CD14-positive monocyte (primary cell): Measurements from ENCODE around the gene PGLYRP2. TPM values are rescaled to one million over a fixed set of nuclear protein-coding genes. Genes with fewer than 3 reads are reported as not detected.

ENCODE experiments used
- DNase-seq, 3 donors: peaks; one replicate each; pipeline ENCODE4 v3.0.0-alpha.2; 2011 to 2022
- H2AFZ ChIP-seq: 2 replicates; pipeline ENCODE4 v1.6.0; 2012; ENCODE audit warnings: mild to moderate bottlenecking, low read depth, low read length, inconsistent platforms; ENCODE audit not compliant: insufficient read depth, poor library complexity, severe bottlenecking
- H3K27ac ChIP-seq, 2 donors: 1 replicate in 1 of 2; 2 replicates in 1 of 2; pipeline ENCODE4 v1.5.1; 2012 to 2013; ENCODE audit warnings: low read length in 2 of 2, control low read depth in 1 of 2, inconsistent platforms in 1 of 2, low read depth in 1 of 2, mild to moderate bottlenecking in 1 of 2
- H3K27me3 ChIP-seq, 2 donors: one replicate each; pipeline versions ENCODE4 v1.6.0 to v1.6.1; 2011 to 2013; ENCODE audit warnings: low read length in 2 of 2; ENCODE audit not compliant: control insufficient read depth in 2 of 2, insufficient read depth in 2 of 2
- H3K36me3 ChIP-seq, 2 donors: replicated peaks in 1 of 2; 1 replicate in 1 of 2; 2 replicates in 1 of 2; pipeline versions ENCODE4 v1.5.1 to v1.6.1; 2012 to 2013; ENCODE audit warnings: low read length in 2 of 2, control low read depth in 1 of 2, inconsistent platforms in 1 of 2, mild to moderate bottlenecking in 1 of 2; ENCODE audit not compliant: insufficient read depth in 2 of 2, control insufficient read depth in 1 of 2
- H3K4me1 ChIP-seq, 2 donors: 1 replicate in 1 of 2; 2 replicates in 1 of 2; pipeline versions ENCODE4 v1.5.1 to v1.6.1; 2012 to 2013; ENCODE audit warnings: low read length in 2 of 2, control low read depth in 1 of 2, inconsistent platforms in 1 of 2, mild to moderate bottlenecking in 1 of 2, moderate library complexity in 1 of 2; ENCODE audit not compliant: insufficient read depth in 2 of 2, control insufficient read depth in 1 of 2
- H3K4me2 ChIP-seq: replicated peaks from 2 replicates; pipeline ENCODE3; 2012; ENCODE audit warnings: low read length, moderate library complexity, mild to moderate bottlenecking; ENCODE audit not compliant: poor library complexity, severe bottlenecking; ENCODE audit errors: extremely low read depth
- H3K4me3 ChIP-seq, 3 experiments: fragments of 200-600 bp in 1 of 3; sonication (generic) in 1 of 3; replicated peaks in 1 of 3; 1 replicate in 2 of 3; 2 replicates in 1 of 3; pipeline ENCODE4 v1.5.1; 2011 to 2013; ENCODE audit warnings: low read length in 3 of 3, mild to moderate bottlenecking in 3 of 3, control low read depth in 2 of 3, low read depth in 2 of 3, inconsistent platforms in 1 of 3, moderate library complexity in 1 of 3
- H3K79me2 ChIP-seq: 2 replicates; pipeline ENCODE4 v1.6.0; 2012; ENCODE audit warnings: mild to moderate bottlenecking, control low read depth, inconsistent platforms, low read length, moderate library complexity; ENCODE audit not compliant: insufficient read depth
- H3K9ac ChIP-seq: 2 replicates; pipeline ENCODE4 v1.6.0; 2017; ENCODE audit warnings: low read length, mild to moderate bottlenecking; ENCODE audit not compliant: insufficient read depth, poor library complexity, severe bottlenecking
- H3K9me3 ChIP-seq, 2 donors: replicated peaks in 1 of 2; 1 replicate in 1 of 2; 2 replicates in 1 of 2; pipeline versions ENCODE4 v1.5.1 to v1.6.1; 2012 to 2013; ENCODE audit warnings: low read length in 2 of 2, control low read depth in 1 of 2; ENCODE audit not compliant: control insufficient read depth in 1 of 2, insufficient read depth in 1 of 2
- H4K20me1 ChIP-seq: 2 replicates; pipeline ENCODE4 v1.6.0; 2012; ENCODE audit warnings: mild to moderate bottlenecking, low read length, control low read depth, moderate library complexity; ENCODE audit not compliant: insufficient read depth
- H3K27ac Mint-ChIP-seq, 7 donors: one replicate each; pipeline ENCODE4 v1.8.0; 2020; ENCODE audit warnings: mild to moderate bottlenecking in 7 of 7, mixed read lengths in 7 of 7, moderate library complexity in 6 of 7, inconsistent platforms in 2 of 7
- H3K27me3 Mint-ChIP-seq, 3 donors: one replicate each; pipeline ENCODE4 v1.8.0; 2021 to 2022; ENCODE audit warnings: low read depth in 3 of 3, mild to moderate bottlenecking in 3 of 3, mixed read lengths in 3 of 3, moderate library complexity in 3 of 3, inconsistent platforms in 1 of 3
- H3K36me3 Mint-ChIP-seq, 2 donors: one replicate each; pipeline ENCODE4 v1.8.0; 2020; ENCODE audit warnings: mixed read lengths in 2 of 2, inconsistent platforms in 1 of 2, mild to moderate bottlenecking in 1 of 2
- H3K4me1 Mint-ChIP-seq: one replicate; pipeline ENCODE4 v1.8.0; 2020; ENCODE audit warnings: mild to moderate bottlenecking, mixed read lengths
- H3K4me3 Mint-ChIP-seq, 2 donors: one replicate each; pipeline ENCODE4 v1.8.0; 2020; ENCODE audit warnings: mild to moderate bottlenecking in 2 of 2, mixed read lengths in 2 of 2, moderate library complexity in 1 of 2
- H3K9me3 Mint-ChIP-seq, 7 donors: one replicate each; pipeline ENCODE4 v1.8.0; 2020 to 2022; ENCODE audit warnings: mixed read lengths in 7 of 7, mild to moderate bottlenecking in 6 of 7, moderate library complexity in 6 of 7, inconsistent platforms in 2 of 7
- WGBS: methylation state at CpG from one replicate; pipeline ENCODE4 v1.1.5; 2013; ENCODE audit warnings: missing lambda C conversion rate; ENCODE audit not compliant: insufficient coverage; 5-methylcytosine and 5-hydroxymethylcytosine counted together
- intact Hi-C, 2 donors: fragments of 100-400 bp; cut with micrococcal nuclease; formaldehyde crosslinking; loops; one replicate each; pipeline versions ENCODE4 v1.15.0 to v1.15.1; 2023
- polyA plus RNA-seq, 3 donors: library from polyadenylated mRNA; depleted of rRNA in 1 of 3; unstranded in 2 of 3; stranded (reverse) in 1 of 3; fragments of 300-500 nt in 2 of 3; fragments of >200 nt in 1 of 3; fragmentation: Illumina TruSeq in 2 of 3; gene quantifications; 1 replicate in 2 of 3; 2 replicates in 1 of 3; pipeline ENCODE4 v1.2.3, GENCODE V29; 2012 to 2021
- TF ChIP-seq, protein P1 (sequence below): fragments of 200-600 bp; IDR thresholded peaks from one replicate; pipeline ENCODE4 v1.8.0; 2022; ENCODE audit warnings: antibody characterized with exemption, mild to moderate bottlenecking

Gene PGLYRP2
- polyA plus RNA-seq, 3 donors = 0.03 to 0.32 (median 0.15) TPM

DNA sequence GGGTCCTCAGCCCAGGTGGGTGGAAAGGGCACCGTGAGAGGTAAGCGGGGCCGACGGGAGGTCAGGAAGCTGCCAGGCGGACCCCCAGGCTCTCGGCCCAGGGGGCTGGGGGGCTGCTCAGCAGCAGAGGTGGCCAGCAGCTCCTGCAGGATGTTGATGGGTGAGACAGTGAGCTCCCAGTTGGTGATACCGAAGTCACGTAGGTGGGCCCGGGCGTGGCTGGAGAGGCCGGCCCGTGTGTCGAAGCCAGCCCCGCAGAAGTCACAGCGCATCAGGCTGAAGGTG is 42.5 kb downstream of the PGLYRP2 start:
- WGBS = 98% methylated on average over 10 of the region's 15 CpGs
- TF ChIP-seq, protein P1, sequence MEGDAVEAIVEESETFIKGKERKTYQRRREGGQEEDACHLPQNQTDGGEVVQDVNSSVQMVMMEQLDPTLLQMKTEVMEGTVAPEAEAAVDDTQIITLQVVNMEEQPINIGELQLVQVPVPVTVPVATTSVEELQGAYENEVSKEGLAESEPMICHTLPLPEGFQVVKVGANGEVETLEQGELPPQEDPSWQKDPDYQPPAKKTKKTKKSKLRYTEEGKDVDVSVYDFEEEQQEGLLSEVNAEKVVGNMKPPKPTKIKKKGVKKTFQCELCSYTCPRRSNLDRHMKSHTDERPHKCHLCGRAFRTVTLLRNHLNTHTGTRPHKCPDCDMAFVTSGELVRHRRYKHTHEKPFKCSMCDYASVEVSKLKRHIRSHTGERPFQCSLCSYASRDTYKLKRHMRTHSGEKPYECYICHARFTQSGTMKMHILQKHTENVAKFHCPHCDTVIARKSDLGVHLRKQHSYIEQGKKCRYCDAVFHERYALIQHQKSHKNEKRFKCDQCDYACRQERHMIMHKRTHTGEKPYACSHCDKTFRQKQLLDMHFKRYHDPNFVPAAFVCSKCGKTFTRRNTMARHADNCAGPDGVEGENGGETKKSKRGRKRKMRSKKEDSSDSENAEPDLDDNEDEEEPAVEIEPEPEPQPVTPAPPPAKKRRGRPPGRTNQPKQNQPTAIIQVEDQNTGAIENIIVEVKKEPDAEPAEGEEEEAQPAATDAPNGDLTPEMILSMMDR = no peak
- no peaks in the 10 kb centered on the region for H3K27me3 ChIP-seq
- no peak for DNase-seq
- H3K79me2 ChIP-seq = peaks cover 5% of the 10 kb centered on the region
- H3K9ac ChIP-seq = no peak overlapping the region
- peaks cover 13 to 14% of the 10 kb centered on the region in 2 donors for H3K4me1 ChIP-seq
- no peak overlapping the region for H3K27ac ChIP-seq
- H3K4me1 Mint-ChIP-seq = peaks cover 10% of the 10 kb centered on the region
- no peaks in the 10 kb centered on the region for H3K36me3 Mint-ChIP-seq
- H3K27me3 Mint-ChIP-seq = peaks cover 0 to 9% (median 0%) of the 10 kb centered on the region in 3 donors
- intact Hi-C loops = no loop called here
- H3K9me3 ChIP-seq = no peaks in the 10 kb centered on the region
- H3K36me3 ChIP-seq = no peaks in the 10 kb centered on the region
- H4K20me1 ChIP-seq = no peaks in the 10 kb centered on the region
- H3K9me3 Mint-ChIP-seq = peaks cover 0 to under 1% (median 0%) of the 10 kb centered on the region in 7 donors
- H3K4me3 ChIP-seq = no peak overlapping the region
- no peak overlapping the region for H2AFZ ChIP-seq
- H3K4me3 Mint-ChIP-seq = no peak overlapping the region
- H3K27ac Mint-ChIP-seq = no peak overlapping the region
- no peak overlapping the region for H3K4me2 ChIP-seq

DNA sequence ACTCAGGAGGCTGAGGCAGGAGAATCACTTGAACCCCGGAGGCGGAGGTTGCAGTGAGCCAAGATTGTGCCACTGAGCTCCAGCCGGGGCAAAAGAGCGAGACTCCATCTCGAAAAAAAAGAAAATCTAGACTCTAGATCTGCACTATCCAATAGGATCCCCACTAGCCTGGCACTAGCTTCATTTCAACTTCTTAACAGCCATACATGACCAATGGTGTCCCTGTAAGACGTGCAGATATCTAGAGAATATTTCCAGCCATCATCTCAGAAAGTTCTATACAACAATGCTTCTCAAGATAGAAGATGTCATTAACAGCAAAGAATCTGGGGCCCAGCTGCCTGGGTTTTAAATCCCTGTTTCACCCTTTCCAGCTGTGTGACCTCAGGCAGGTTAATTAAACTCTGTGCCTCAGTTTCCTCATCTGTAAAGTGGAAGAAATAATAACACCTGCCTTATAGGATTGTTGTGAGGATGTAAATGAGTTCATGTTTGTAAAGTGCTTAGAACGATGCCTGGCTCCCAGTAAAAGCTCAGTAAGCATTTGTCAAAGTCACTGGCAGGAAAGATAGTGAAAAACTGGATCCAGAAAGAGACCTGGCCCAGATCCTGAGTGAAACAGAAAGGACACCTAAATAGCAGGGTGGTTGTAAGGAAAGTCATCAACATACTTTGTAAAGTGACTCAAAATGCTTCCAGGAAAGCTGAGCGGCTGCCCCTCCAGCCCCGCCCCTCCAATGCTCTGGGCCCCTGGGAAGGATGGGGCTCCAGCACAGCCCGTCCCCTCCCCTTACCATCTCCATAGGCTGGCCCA is 43.1 kb downstream of the PGLYRP2 start:
- H3K27me3 ChIP-seq = no peaks in the 10 kb centered on the region
- H3K9me3 ChIP-seq = no peaks in the 10 kb centered on the region
- Mint-ChIP-seq H3K9me3 (peaks cover 0 to 2% (median 0%) of the 10 kb centered on the region in 7 donors), H3K27ac (no peak overlapping the region), H3K27me3 (peaks cover 0 to 9% (median 0%) of the 10 kb centered on the region in 3 donors), H3K4me3 (no peak overlapping the region), H3K36me3 (no peaks in the 10 kb centered on the region), H3K4me1 (peaks cover 15% of the 10 kb centered on the region)
- peaks cover 10% of the 10 kb centered on the region for H3K79me2 ChIP-seq
- H3K4me2 ChIP-seq = no peak overlapping the region
- H4K20me1 ChIP-seq = peaks cover 4% of the 10 kb centered on the region
- peaks cover 18 to 19% of the 10 kb centered on the region in 2 donors for H3K4me1 ChIP-seq
- H3K36me3 ChIP-seq = no peaks in the 10 kb centered on the region
- H2AFZ ChIP-seq = no peak overlapping the region
- no peak for DNase-seq
- WGBS = 97% methylated on average over 6 of the region's 10 CpGs
- no peak overlapping the region for H3K4me3 ChIP-seq
- H3K9ac ChIP-seq = no peak overlapping the region
- H3K27ac ChIP-seq = no peak overlapping the region
- intact Hi-C loops = no loop called here
- TF ChIP-seq, protein P1 = no peak
